KMS-11 (cell line): ENCODE data around the gene PSMD13.

Experiments
- H2AFZ ChIP-seq: fragments of 200-600 bp; sonication (generic); 2 replicates; pipeline ENCODE4 v1.6.1; 2016; ENCODE audit warnings: antibody characterized with exemption, mixed run types, low read depth
- H3K27ac ChIP-seq: fragments of 200-600 bp; sonication (generic); 2 replicates; pipeline ENCODE4 v1.6.1; 2016; ENCODE audit warnings: mild to moderate bottlenecking, mixed run types
- H3K27me3 ChIP-seq: fragments of 200-600 bp; sonication (generic); 2 replicates; pipeline ENCODE4 v1.6.1; 2017; ENCODE audit warnings: mild to moderate bottlenecking, low read depth, mixed run types, moderate library complexity; ENCODE audit not compliant: insufficient read depth
- H3K36me3 ChIP-seq: fragments of 200-600 bp; sonication (generic); 2 replicates; pipeline ENCODE4 v1.6.1; 2017; ENCODE audit warnings: mild to moderate bottlenecking, mixed run types; ENCODE audit not compliant: insufficient read depth
- H3K4me1 ChIP-seq: fragments of 200-600 bp; sonication (generic); 2 replicates; pipeline ENCODE4 v1.6.1; 2016; ENCODE audit warnings: mild to moderate bottlenecking, low read depth, mixed run types; ENCODE audit not compliant: poor library complexity, severe bottlenecking
- H3K4me2 ChIP-seq: fragments of 200-600 bp; sonication (generic); 2 replicates; pipeline ENCODE4 v1.7.0; 2016; ENCODE audit warnings: mild to moderate bottlenecking, mixed run types
- H3K4me3 ChIP-seq: fragments of 200-600 bp; sonication (generic); IDR thresholded peaks from 2 replicates; pipeline ENCODE4 v1.6.1; 2017; ENCODE audit warnings: low read depth, low read length, mixed read lengths; ENCODE audit not compliant: insufficient read depth
- H3K79me2 ChIP-seq: fragments of 200-600 bp; sonication (generic); 2 replicates; pipeline ENCODE4 v1.6.1; 2016; ENCODE audit warnings: low read depth, mixed run types; ENCODE audit not compliant: insufficient read depth
- H3K9ac ChIP-seq: fragments of 200-600 bp; sonication (generic); 2 replicates; pipeline ENCODE4 v1.6.1; 2016; ENCODE audit warnings: mild to moderate bottlenecking, mixed run types
- H4K20me1 ChIP-seq: fragments of 200-600 bp; sonication (generic); 2 replicates; pipeline ENCODE4 v1.6.1; 2016; ENCODE audit warnings: mild to moderate bottlenecking, mixed run types; ENCODE audit not compliant: insufficient read depth
- TF ChIP-seq, protein P1 (sequence below): fragments of 200-600 bp; sonication (generic); conservative IDR thresholded peaks from 2 replicates; pipeline ENCODE4 v1.6.1; 2017; ENCODE audit warnings: low read depth, mild to moderate bottlenecking, antibody characterized with exemption, low read length, moderate library complexity, mixed read lengths

Gene PSMD13

DNA sequence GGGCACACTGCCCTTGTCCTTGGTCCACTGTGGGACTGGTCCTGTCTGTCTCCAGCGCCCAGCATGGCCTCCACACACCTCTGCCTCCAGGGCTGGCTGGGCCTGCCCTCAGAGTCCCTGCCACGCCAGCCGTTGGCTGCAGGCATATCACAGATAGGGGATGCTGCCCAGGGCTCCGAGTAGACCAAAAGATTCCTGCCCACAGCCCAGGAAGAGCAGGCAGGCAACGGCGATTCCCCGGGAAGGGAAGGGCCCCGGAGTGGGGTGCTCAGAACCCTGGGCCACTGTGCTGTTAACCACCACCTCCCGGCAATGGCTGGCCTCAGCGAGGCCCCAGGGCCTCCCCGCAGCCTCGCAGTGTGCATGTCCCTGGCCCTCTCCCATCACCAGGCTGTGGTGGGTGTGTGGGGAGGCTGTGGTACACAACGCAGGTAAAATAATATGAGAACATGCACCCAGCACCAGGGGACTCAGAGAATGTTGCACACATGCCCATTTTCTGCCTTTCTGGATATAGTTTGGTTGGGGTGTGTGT, 60.3 kb downstream of the PSMD13 start:
- Histone ChIP-seq H3K79me2 (no peaks in the 10 kb centered on the region), H3K36me3 (no peaks in the 10 kb centered on the region), H2AFZ (peak overlapping the region; percentile 72; the same call in 1 of the 2 replicates), H3K27ac (no peak overlapping the region), H3K4me3 (no peak overlapping the region), H3K4me2 (peak overlapping the region; percentile 47; the same call in 1 of the 2 replicates), H3K27me3 (peaks cover 15% of the 10 kb centered on the region; the same call in 1 of the 2 replicates), H3K9ac (no peak overlapping the region), H3K4me1 (peaks cover 17% of the 10 kb centered on the region), H4K20me1 (no peaks in the 10 kb centered on the region)
- TF ChIP-seq, protein P1, sequence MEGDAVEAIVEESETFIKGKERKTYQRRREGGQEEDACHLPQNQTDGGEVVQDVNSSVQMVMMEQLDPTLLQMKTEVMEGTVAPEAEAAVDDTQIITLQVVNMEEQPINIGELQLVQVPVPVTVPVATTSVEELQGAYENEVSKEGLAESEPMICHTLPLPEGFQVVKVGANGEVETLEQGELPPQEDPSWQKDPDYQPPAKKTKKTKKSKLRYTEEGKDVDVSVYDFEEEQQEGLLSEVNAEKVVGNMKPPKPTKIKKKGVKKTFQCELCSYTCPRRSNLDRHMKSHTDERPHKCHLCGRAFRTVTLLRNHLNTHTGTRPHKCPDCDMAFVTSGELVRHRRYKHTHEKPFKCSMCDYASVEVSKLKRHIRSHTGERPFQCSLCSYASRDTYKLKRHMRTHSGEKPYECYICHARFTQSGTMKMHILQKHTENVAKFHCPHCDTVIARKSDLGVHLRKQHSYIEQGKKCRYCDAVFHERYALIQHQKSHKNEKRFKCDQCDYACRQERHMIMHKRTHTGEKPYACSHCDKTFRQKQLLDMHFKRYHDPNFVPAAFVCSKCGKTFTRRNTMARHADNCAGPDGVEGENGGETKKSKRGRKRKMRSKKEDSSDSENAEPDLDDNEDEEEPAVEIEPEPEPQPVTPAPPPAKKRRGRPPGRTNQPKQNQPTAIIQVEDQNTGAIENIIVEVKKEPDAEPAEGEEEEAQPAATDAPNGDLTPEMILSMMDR: no peak

DNA sequence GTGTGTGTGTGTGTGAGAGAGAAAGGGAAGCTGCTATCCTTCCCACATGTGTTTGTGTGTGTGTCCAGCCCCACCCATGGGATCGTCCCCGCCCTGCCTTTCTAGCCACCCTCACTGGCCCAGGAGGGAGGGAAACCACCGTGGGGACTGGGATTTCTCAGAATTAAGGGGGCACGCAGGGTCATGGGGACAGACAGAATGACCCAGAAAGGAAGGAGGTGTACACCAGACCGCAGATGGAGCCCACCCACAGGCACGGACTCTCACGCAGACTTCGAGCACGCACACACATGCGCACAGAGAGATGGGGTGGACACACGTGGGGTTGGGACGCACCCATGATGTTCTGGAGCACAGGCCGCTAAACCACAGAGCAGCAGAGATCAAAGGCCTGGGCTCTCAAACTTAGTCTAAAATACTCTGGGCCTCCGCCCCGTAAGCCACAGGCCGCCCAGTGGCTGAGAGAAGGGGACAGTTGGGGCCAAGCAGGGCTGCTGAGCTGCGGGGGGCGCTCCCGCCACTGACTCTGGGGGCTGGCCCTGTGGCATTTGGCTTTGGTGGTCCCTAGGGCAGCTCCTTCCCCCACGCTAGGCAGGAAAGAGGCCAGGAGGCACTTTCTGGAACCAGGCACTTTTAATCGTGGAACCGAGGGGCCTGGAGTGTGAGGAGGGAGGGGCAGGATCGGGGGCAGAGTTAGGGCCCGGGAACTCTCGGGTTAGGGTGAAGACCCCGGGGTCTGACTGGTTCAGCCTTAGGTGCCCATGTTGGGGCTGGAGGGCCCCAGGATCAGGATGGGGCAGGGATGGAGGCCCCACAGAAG, 61.0 kb downstream of the PSMD13 start:
- Histone ChIP-seq H3K9ac (peak overlapping the region; percentile 15; the same call in 1 of the 2 replicates), H2AFZ (peak overlapping the region; percentile 72; the same call in 1 of the 2 replicates), H3K4me3 (no peak overlapping the region), H3K27ac (no peak overlapping the region), H3K4me1 (peaks cover 17% of the 10 kb centered on the region), H4K20me1 (no peaks in the 10 kb centered on the region), H3K79me2 (no peaks in the 10 kb centered on the region), H3K27me3 (peaks cover 19% of the 10 kb centered on the region; the same call in 1 of the 2 replicates), H3K4me2 (peak overlapping the region; percentile 47; the same call in 1 of the 2 replicates), H3K36me3 (no peaks in the 10 kb centered on the region)
- TF ChIP-seq, protein P1: no peak

DNA sequence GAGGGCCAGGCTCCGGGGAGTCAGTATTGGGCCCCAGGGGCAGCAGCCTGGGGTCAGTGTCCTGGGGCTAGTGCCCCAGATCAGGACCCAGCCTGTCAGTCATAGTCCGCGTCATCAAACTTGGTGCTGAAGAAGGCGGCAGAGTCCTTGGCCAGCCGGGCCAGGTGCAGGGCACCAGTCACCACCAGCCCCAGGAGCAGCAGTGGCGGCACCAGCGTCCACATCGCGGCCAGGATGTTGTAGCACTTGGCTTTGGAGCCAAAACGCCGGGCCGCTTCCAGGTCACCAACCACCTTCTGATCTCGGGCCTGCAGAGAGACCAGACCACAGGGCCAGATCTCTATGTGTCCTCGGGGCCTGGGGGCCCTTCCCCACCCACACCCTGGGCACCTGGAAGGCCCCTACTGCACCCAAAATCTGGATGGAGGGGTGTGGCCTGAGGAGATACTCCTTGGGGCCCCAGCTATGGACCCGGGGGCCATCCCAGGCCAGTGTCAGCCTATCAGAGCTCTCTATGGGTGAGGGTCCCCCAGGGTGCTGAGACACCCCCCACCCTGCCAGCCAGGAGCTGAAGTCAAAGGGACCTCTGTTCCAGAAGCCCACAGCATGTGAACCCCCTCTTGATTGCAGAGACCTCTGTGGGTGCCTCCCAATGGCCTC, 61.8 kb downstream of the PSMD13 start:
- Histone ChIP-seq H3K79me2 (no peaks in the 10 kb centered on the region), H3K36me3 (no peaks in the 10 kb centered on the region), H3K4me1 (peaks cover 17% of the 10 kb centered on the region), H3K4me3 (no peak overlapping the region), H3K27ac (no peak overlapping the region), H2AFZ (no peak overlapping the region), H3K4me2 (peak overlapping the region; percentile 47; the same call in 1 of the 2 replicates), H4K20me1 (no peaks in the 10 kb centered on the region), H3K27me3 (peaks cover 23% of the 10 kb centered on the region; the same call in 1 of the 2 replicates), H3K9ac (no peak overlapping the region; the same call in 1 of the 2 replicates)
- TF ChIP-seq, protein P1: no peak

DNA sequence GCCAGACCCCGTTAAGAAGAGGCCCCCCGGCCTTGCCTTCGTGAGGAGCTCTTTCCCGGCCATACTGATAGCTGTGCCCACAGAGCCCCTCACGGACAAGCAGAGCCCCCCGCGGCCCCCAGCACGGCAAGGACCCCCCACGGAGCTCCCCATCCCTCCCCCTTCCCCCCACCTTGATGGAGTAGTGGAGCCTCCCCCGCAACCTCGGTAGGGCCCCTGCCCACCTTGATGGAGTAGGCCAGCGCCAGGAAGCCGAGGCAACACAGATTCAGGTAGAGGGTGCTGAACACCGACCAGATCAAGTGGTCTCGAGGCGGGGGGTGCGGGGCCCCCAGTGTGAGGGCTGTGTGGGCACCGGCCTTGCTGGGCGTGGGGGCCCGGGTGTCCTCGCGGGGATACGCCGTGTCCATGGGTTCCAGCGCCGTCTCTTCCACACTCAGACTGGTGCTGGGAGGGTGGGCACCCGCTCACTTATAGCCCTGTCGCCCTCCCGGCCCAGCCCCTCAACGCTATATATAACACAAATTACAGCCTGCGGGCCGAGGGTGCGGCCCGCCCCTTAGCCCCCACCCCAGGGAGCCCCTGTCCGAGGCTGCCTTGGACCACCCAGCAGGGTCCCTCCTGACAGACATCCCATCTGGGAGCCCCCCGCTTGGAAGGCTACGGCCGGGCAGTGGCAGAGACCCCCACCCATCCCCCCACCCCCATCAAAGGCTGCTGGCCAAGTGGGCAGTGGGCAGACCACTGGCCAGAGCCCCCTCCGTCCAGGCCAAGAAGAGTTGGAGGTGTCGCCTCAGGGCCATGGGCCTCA, 62.5 kb downstream of the PSMD13 start, which contains the start of gene IFITM5:
TSS of gene IFITM5 (minus strand) at position 446 of the 811 bp plus-strand sequence. CDS start at position 410, 36 bp downstream.
- H3K36me3 ChIP-seq: no peaks in the 10 kb centered on the region
- no peaks in the 10 kb centered on the region for H4K20me1 ChIP-seq
- peaks cover 17% of the 10 kb centered on the region for H3K4me1 ChIP-seq
- no peak within 1 kb of the TSS for H3K4me3 ChIP-seq
- H3K9ac ChIP-seq: no peak within 1 kb of the TSS
- H3K79me2 ChIP-seq: no peaks in the 10 kb centered on the region
- TF ChIP-seq, protein P1: no peak
- no peak within 1 kb of the TSS for H2AFZ ChIP-seq
- no peak within 1 kb of the TSS for H3K27ac ChIP-seq
- no peak within 1 kb of the TSS; the same call in 1 of the 2 replicates for H3K4me2 ChIP-seq
- peaks cover 23% of the 10 kb centered on the region; the same call in 1 of the 2 replicates for H3K27me3 ChIP-seq
